Melanocyte of skin (primary cell): ENCODE data around the gene EPHA6. TPM values are rescaled to one million over a fixed set of nuclear protein-coding genes. Genes with fewer than 3 reads are reported as not detected.

Experiments
- total RNA-seq, 2 donors: library from RNA; depleted of rRNA; stranded (reverse); fragments of >200 nt; gene quantifications; 2 replicates each; pipeline ENCODE4 v1.2.3, GENCODE V29; 2012

The EPHA6 gene
- total RNA-seq, result not detected

DNA sequence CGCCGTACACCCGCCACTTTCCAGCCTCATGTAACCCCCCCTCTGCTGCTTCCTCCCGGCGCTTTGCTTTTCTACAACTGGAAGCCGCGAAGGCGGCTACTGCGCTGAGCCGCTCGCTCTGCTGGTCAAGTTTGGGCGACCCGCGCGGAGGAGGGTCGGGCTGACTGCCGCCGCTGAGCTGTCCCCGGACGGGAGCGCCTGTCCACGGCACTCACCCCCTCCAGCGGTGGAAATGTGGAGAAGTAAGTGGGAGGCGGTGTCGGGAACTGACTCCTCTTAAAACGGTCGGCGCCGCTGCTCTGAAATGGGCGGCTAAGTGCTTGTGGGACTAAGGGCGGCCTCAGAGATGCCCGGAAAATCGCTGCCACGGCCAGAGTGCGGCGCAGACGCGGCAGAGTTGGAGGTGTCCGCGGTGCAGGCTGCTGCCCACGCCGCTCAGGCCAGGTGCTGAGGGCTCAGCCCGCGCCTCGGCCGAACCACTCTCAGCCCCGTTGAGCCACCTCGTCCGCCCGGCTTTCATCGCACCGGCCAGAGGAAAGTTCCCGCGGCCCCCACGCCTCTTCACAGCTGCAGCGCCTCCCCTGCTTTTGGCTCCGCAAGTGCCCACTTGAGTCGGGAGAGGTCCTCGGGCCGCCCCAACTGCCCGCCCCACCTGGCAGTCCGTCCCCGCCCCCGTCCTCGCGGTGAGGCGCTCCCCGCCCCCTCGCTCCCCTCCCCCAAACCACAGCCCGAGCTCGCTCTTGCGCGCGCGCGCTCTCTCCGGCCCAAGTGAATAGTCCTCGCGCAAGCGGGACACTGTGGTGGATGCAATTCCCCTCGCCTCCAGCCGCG, at the start of gene EPHA6:
TSS of gene EPHA6 (plus strand) at position 775 of the 831 bp plus-strand sequence.

GRCh38 chr3:97764407-97765238, 950.2 kb downstream of the EPHA6 start, which contains the start of gene ARL6:
TSS of gene ARL6 (plus strand) at chr3:97764758. CDS start at chr3:97768108, 3,350 bp downstream.

